GM21381 (cell line): ENCODE results near the gene PIK3R3.
"Not testable (repeated sequence)": the region's sequence is repeated elsewhere in the genome, so short reads cannot be mapped to it uniquely, and the experiment has no call there.

Experiments used
- ATAC-seq: cut with Tn5 transposase; IDR thresholded peaks from one replicate; pipeline ENCODE4 v1.9.1; 2021; ENCODE audit warnings: mild to moderate bottlenecking, moderate library complexity; ENCODE audit not compliant: unreplicated experiment

PIK3R3 gene

GRCh38 chr1:46070164-46070814 lies 62.1 kb downstream of the PIK3R3 start:
- no peak for ATAC-seq

GRCh38 chr1:46068525-46068924 lies 63.9 kb downstream of the PIK3R3 start:
- ATAC-seq: no peak

GRCh38 chr1:46067652-46068051 lies 64.8 kb downstream of the PIK3R3 start:
- ATAC-seq: no peak

GRCh38 chr1:46065405-46065804 lies 67.0 kb downstream of the PIK3R3 start:
- no peak for ATAC-seq

GRCh38 chr1:46064708-46065107 lies 67.7 kb downstream of the PIK3R3 start:
- ATAC-seq: no peak

- ATAC-seq: peak; percentile 56
Measured at GRCh38 chr1:46062651-46063319, 69.6 kb downstream of the PIK3R3 start.

GRCh38 chr1:46061146-46061545 lies 71.3 kb downstream of the PIK3R3 start:
- no peak for ATAC-seq

GRCh38 chr1:46058936-46059335 lies 73.5 kb downstream of the PIK3R3 start:
- ATAC-seq: no peak

- no peak for ATAC-seq
Measured at GRCh38 chr1:46057781-46058180, 74.6 kb downstream of the PIK3R3 start.

- ATAC-seq: not testable (repeated sequence)
Measured at GRCh38 chr1:46057215-46057614, 75.2 kb downstream of the PIK3R3 start.

- ATAC-seq: no peak
Measured at GRCh38 chr1:46056325-46056724, 76.1 kb downstream of the PIK3R3 start.

GRCh38 chr1:46053734-46054133 lies 78.7 kb downstream of the PIK3R3 start:
- no peak for ATAC-seq

- ATAC-seq: no peak
Measured at GRCh38 chr1:46044116-46044515, 88.3 kb downstream of the PIK3R3 start.

GRCh38 chr1:46043458-46044017 lies 88.9 kb downstream of the PIK3R3 start:
- peak; percentile 79 for ATAC-seq

GRCh38 chr1:46041974-46042373 lies 90.5 kb downstream of the PIK3R3 start:
- ATAC-seq: no peak

- ATAC-seq: no peak
Measured at GRCh38 chr1:46041551-46041950, 90.9 kb downstream of the PIK3R3 start.

- no peak for ATAC-seq
Measured at GRCh38 chr1:46039571-46040052, 92.8 kb downstream of the PIK3R3 start.

- no peak for ATAC-seq
Measured at GRCh38 chr1:46036894-46037839, 95.3 kb downstream of the PIK3R3 start.

- ATAC-seq: no peak
Measured at GRCh38 chr1:46034601-46035516, 97.6 kb downstream of the PIK3R3 start.
